Upper lobe of left lung (tissue), 4 donors: ENCODE results near the gene RIPK4.

Source experiments
- EP300 ChIP-seq, 4 donors: sonication (generic); formaldehyde crosslinking; IDR thresholded peaks; one replicate each; pipeline ENCODE4 v1.5.1; 2017; ENCODE audit warnings: antibody characterized with exemption in 4 of 4, control low read depth in 2 of 4
- POLR2A ChIP-seq, 4 donors: fragments of 450-650 bp; IDR thresholded peaks; one replicate each; pipeline ENCODE4 v1.5.1; 2016 to 2017; ENCODE audit warnings: antibody characterized with exemption in 4 of 4, mild to moderate bottlenecking in 2 of 4
- POLR2AphosphoS5 ChIP-seq, 2 donors: sonication (generic); formaldehyde crosslinking; IDR thresholded peaks; one replicate each; pipeline ENCODE4 v1.5.1; 2017; ENCODE audit warnings: antibody characterized with exemption in 2 of 2
- TF ChIP-seq, protein P1 (sequence below), 6 experiments: fragments of 450-650 bp in 4 of 6; fragments of 200-600 bp in 2 of 6; sonication (generic) in 2 of 6; IDR thresholded peaks; one replicate each; pipeline ENCODE4 v1.5.1; 2016 to 2019; ENCODE audit warnings: antibody characterized with exemption in 6 of 6

DNA sequence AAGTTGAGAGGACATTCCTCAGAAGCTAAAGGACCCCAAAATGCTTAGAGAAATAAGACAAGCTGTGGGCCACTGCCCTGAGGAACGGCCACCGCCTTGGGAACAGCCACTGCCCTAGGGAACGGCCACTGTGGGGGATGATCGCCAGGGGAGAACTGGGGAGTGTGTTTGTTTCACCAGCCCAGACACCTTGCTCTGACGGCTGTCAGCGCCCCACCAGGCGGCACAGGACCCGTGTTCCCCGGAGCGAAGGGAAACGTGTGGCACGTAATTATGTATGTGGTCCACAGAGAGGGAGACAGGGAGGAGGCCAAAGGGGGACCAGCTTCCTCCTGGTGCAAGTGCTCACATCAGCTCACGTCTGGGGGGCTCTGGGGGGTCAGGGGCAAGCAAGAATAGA lies 45.8 kb upstream of the RIPK4 start:
- TF ChIP-seq, protein P1, sequence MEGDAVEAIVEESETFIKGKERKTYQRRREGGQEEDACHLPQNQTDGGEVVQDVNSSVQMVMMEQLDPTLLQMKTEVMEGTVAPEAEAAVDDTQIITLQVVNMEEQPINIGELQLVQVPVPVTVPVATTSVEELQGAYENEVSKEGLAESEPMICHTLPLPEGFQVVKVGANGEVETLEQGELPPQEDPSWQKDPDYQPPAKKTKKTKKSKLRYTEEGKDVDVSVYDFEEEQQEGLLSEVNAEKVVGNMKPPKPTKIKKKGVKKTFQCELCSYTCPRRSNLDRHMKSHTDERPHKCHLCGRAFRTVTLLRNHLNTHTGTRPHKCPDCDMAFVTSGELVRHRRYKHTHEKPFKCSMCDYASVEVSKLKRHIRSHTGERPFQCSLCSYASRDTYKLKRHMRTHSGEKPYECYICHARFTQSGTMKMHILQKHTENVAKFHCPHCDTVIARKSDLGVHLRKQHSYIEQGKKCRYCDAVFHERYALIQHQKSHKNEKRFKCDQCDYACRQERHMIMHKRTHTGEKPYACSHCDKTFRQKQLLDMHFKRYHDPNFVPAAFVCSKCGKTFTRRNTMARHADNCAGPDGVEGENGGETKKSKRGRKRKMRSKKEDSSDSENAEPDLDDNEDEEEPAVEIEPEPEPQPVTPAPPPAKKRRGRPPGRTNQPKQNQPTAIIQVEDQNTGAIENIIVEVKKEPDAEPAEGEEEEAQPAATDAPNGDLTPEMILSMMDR (IDR thresholded peaks at IDR 0.05), result no peak
- TF ChIP-seq POLR2A (IDR thresholded peaks at IDR 0.05), result no peak
- no peak for TF ChIP-seq POLR2AphosphoS5 (IDR thresholded peaks at IDR 0.05)
- no peak for TF ChIP-seq EP300 (IDR thresholded peaks at IDR 0.05)
